T-helper 1 cell (primary cell): ENCODE data around the gene C15orf62.

ENCODE experiments used
- DNase-seq, 5 donors: peaks; one replicate each; pipeline ENCODE4 v3.0.0-alpha.2; 2012 to 2020

C15orf62 gene

GRCh38 chr15:40782609-40783227 is 12.9 kb downstream of the C15orf62 start:
- DNase-seq, result peak; percentile 61 to 75 (median 72)

- no peak for DNase-seq
Observed at GRCh38 chr15:40785164-40785563, 15.4 kb downstream of the C15orf62 start.

GRCh38 chr15:40785814-40786213 is 16.0 kb downstream of the C15orf62 start:
- no peak for DNase-seq

- peak in 2 of 5 donors; percentile 23 to 31 for DNase-seq
Observed at GRCh38 chr15:40787344-40787841, 17.6 kb downstream of the C15orf62 start.

GRCh38 chr15:40787991-40788390 is 18.2 kb downstream of the C15orf62 start:
- no peak for DNase-seq

- DNase-seq, result no peak
Observed at GRCh38 chr15:40789119-40789518, 19.3 kb downstream of the C15orf62 start.

- no peak for DNase-seq
Observed at GRCh38 chr15:40789999-40790398, 20.2 kb downstream of the C15orf62 start.

GRCh38 chr15:40790718-40791117 is 20.9 kb downstream of the C15orf62 start:
- no peak for DNase-seq

- DNase-seq, result no peak
Observed at GRCh38 chr15:40792394-40792793, 22.6 kb downstream of the C15orf62 start.

- DNase-seq, result peak in 1 of 5 donors; percentile 30
Observed at GRCh38 chr15:40793216-40793989, 23.6 kb downstream of the C15orf62 start.

GRCh38 chr15:40796041-40796440 is 26.3 kb downstream of the C15orf62 start:
- no peak for DNase-seq

GRCh38 chr15:40796512-40796911 is 26.7 kb downstream of the C15orf62 start:
- no peak for DNase-seq

GRCh38 chr15:40799523-40799922 is 29.7 kb downstream of the C15orf62 start:
- DNase-seq, result no peak

GRCh38 chr15:40803076-40803475 is 33.3 kb downstream of the C15orf62 start:
- DNase-seq, result no peak

GRCh38 chr15:40803688-40804087 is 33.9 kb downstream of the C15orf62 start:
- no peak for DNase-seq

- no peak for DNase-seq
Observed at GRCh38 chr15:40806672-40807027, 36.9 kb downstream of the C15orf62 start.

- DNase-seq, result peak; percentile 84 to 97 (median 90)
Observed at GRCh38 chr15:40807028-40807887, 37.5 kb downstream of the C15orf62 start, which contains the start of the genes DNAJC17 and ZFYVE19. TSS of gene DNAJC17 (minus strand) at chr15:40807473. CDS start at chr15:40807446, 27 bp downstream. TSS of gene ZFYVE19 (plus strand) at chr15:40807089. CDS start at chr15:40807590, 501 bp downstream.

GRCh38 chr15:40807888-40808461 is 38.2 kb downstream of the C15orf62 start:
- no peak for DNase-seq

GRCh38 chr15:40808861-40809450 is 39.2 kb downstream of the C15orf62 start:
- no peak for DNase-seq

GRCh38 chr15:40812721-40813425 is 43.1 kb downstream of the C15orf62 start:
- no peak for DNase-seq

- DNase-seq, result no peak
Observed at GRCh38 chr15:40815042-40815698, 45.4 kb downstream of the C15orf62 start.
